ENCODE measurements around the gene SPSB4.

DNA sequence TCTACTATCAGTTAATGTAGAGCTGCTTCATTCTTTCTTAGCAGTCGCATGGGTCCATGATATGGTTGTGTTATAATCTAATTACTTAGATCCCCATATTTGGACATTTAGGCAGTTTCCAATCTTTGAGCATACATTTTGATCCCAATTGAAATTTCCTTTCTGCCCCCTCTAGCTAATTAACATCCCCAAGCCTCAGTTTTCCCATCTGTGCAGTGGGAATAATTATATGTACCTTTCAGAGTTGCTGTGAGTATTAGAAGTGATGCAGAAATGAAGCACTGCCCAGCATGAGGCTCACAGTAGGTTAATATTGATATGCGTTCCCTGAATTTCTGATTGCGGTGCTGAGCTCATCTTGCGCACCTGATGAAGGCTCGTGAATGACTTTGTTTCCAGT, 21.8 kb downstream of the SPSB4 start:
- TF ChIP-seq ZNF384 (IDR thresholded peaks at IDR 0.05; ENCODE audit: low read depth, low read length) (no peak), TEAD4 (IDR thresholded peaks at IDR 0.05; ENCODE audit: low read length) (no peak), TEAD4 (CRISPR knock-in tag; IDR thresholded peaks at IDR 0.05; ENCODE audit: borderline replicate concordance) (no peak), ZNF785 (CRISPR knock-in tag; IDR thresholded peaks at IDR 0.05) (no peak), MAFF (IDR thresholded peaks at IDR 0.05; ENCODE audit: low read length) (no peak), SRF (CRISPR knock-in tag; IDR thresholded peaks at IDR 0.05) (no peak), POLR2A (conservative IDR thresholded peaks at IDR 0.05) (no peak), ZFP1 (CRISPR knock-in tag; IDR thresholded peaks at IDR 0.05) (no peak), POLR2AphosphoS5 (IDR thresholded peaks at IDR 0.05; ENCODE audit: control insufficient read depth, insufficient read depth, low read depth, low read length) (no peak)
- TF ChIP-seq, protein P1, sequence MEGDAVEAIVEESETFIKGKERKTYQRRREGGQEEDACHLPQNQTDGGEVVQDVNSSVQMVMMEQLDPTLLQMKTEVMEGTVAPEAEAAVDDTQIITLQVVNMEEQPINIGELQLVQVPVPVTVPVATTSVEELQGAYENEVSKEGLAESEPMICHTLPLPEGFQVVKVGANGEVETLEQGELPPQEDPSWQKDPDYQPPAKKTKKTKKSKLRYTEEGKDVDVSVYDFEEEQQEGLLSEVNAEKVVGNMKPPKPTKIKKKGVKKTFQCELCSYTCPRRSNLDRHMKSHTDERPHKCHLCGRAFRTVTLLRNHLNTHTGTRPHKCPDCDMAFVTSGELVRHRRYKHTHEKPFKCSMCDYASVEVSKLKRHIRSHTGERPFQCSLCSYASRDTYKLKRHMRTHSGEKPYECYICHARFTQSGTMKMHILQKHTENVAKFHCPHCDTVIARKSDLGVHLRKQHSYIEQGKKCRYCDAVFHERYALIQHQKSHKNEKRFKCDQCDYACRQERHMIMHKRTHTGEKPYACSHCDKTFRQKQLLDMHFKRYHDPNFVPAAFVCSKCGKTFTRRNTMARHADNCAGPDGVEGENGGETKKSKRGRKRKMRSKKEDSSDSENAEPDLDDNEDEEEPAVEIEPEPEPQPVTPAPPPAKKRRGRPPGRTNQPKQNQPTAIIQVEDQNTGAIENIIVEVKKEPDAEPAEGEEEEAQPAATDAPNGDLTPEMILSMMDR (IDR thresholded peaks at IDR 0.05 in 2 of 3, conservative IDR thresholded peaks at IDR 0.05 in 1 of 3; ENCODE audit: insufficient read depth in 2 of 3, low read depth in 1 of 3, low read length in 3 of 3), result no peak
- TF ChIP-seq, protein P2, sequence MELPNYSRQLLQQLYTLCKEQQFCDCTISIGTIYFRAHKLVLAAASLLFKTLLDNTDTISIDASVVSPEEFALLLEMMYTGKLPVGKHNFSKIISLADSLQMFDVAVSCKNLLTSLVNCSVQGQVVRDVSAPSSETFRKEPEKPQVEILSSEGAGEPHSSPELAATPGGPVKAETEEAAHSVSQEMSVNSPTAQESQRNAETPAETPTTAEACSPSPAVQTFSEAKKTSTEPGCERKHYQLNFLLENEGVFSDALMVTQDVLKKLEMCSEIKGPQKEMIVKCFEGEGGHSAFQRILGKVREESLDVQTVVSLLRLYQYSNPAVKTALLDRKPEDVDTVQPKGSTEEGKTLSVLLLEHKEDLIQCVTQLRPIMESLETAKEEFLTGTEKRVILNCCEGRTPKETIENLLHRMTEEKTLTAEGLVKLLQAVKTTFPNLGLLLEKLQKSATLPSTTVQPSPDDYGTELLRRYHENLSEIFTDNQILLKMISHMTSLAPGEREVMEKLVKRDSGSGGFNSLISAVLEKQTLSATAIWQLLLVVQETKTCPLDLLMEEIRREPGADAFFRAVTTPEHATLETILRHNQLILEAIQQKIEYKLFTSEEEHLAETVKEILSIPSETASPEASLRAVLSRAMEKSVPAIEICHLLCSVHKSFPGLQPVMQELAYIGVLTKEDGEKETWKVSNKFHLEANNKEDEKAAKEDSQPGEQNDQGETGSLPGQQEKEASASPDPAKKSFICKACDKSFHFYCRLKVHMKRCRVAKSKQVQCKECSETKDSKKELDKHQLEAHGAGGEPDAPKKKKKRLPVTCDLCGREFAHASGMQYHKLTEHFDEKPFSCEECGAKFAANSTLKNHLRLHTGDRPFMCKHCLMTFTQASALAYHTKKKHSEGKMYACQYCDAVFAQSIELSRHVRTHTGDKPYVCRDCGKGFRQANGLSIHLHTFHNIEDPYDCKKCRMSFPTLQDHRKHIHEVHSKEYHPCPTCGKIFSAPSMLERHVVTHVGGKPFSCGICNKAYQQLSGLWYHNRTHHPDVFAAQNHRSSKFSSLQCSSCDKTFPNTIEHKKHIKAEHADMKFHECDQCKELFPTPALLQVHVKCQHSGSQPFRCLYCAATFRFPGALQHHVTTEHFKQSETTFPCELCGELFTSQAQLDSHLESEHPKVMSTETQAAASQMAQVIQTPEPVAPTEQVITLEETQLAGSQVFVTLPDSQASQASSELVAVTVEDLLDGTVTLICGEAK (IDR thresholded peaks at IDR 0.05), result no peak
- TF ChIP-seq, protein P2 (CRISPR knock-in tag; IDR thresholded peaks at IDR 0.05), result no peak
